ENCODE results near the gene CDS2.

- TF ChIP-seq CTCF (IDR thresholded peaks at IDR 0.05; ENCODE audit: low read depth, low read length), result no peak
- no peak for TF ChIP-seq POLR2A (IDR thresholded peaks at IDR 0.05; ENCODE audit: extremely low read depth, insufficient read length)
- TF ChIP-seq MAX (IDR thresholded peaks at IDR 0.05; ENCODE audit: low read depth, low read length), result no peak
Observed at GRCh38 chr20:5146099-5146668, 19.4 kb downstream of the CDS2 start.

Measured in NB4 (cell line).